SKM-1 (cell line): ENCODE results near the gene ATG4B.

ENCODE experiments used
- DNase-seq: peaks from one replicate; lab custom pipeline; 2025; ENCODE audit not compliant: unreplicated experiment; lab: John Stamatoyannopoulos, UW

Gene ATG4B

GRCh38 chr2:241637795-241638660 is 535 bp downstream of the ATG4B start:
- DNase-seq: no peak

DNA sequence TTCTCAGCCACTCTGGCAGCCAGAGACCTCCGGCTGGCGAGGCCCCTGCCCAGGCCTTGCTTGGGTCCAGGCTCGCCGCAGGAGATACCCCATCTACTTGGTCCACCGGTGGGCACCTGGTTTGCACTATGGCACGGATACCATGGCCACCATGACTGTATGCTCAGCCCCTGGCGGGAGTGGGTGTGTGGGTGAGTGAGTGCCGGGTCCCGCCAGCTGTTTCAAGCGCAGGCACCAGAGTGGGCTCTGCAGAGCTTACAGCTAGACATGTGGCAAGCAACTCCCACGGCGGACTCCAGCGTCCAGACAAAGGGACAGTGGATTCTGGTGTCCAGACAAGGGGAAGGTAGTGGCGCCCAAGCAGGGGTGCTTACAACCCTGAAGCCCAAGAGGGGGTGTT is 1.4 kb downstream of the ATG4B start:
- no peak for DNase-seq

DNA sequence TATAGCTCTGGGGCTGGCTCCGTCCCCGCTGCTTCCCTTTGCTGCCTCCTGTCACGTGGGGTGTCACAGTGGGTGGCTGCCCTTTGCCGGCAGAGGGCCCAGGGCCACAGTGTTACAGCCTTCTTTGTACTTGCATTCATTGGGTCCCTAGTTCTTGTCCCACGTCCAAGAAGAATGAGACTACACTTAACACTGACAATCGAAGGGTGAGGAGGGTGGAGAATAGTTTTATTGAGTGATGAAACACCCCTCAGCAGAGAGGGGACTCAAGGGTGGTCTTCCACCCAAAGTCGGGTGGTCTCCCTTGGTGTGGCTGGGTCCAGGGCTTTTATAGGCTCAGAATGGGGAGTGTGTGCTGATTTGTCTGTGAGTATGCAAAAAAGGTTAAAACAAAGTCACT is 1.9 kb downstream of the ATG4B start:
- DNase-seq: no peak

- no peak for DNase-seq
These were observed 2.8 kb downstream of the ATG4B start for GRCh38 chr2:241640165-241640795.

GRCh38 chr2:241641631-241642030 is 4.1 kb downstream of the ATG4B start:
- no peak for DNase-seq

DNA sequence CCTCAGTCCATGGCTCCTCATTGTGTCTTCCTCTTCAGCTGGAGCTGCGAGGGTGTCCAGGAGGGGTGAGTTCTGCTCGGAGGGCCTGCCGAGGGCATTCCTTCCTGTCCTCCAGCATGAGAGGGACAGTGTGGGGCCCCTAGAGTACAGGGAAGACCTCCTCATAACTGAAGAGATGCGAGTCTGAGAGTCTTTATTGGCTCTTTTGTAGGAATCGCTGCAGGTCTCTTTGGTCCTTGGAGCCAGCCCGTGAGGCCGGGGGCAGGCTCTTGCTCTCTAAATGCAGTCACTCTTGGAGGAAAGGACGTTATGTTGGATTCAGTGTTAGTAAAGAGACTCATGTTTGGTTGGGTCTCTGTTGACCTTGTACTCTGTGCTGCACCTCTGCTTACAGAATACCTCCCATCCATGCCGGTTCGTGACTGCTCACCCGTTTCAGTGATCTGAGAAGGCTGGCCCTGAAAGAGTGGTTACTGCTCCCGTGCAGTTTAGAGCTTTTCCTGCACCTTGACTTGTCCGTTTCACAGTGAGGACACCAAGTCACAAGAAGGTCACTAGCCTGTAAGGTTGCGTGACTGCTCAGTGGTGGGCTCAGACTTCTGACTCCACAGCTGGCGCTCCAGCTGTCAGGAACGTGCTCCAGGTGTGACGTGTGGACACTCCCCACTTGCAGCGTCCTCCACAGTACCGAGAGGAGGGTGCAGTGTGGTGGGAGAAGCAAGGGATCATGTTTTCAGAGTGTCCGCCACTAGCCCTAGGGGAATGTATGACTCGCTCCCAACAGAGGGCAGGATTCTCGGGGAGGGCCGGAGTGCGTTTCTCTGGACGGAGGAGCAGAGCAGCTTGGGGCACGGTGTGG is 7.8 kb downstream of the ATG4B start:
- no peak for DNase-seq

DNA sequence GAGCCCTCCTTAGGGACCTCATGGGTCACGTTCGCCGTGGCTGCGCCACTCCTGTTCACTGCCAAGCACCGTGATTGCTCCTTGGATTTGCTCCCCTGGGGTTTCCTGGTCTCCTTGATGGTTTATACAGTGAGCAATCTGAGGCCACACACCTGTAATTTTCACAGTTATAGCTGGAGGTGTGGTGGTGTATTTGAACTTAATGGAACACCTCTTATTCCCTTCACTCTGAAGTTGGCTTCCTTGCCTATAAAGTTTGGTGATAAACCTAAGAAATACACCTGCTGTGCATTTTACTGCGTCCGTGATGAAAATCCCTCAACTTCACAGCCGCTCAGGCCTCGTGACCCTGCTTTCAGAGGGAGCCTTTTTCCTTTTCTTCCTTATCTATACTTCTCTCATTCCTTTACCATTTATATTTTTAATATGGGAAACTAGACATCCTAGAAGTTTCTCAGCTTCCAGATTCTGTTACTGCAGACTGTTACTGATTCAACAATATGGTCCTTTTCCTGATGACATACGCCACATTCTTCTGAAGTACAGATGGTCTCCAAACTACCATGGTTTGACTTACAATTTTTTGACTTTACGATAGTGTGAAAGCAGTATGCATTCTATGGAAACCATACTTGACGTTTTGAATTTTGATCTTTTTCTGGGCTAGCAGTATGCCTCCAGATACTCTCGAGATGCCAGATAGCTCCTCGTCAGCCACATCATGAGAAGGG is 8.6 kb downstream of the ATG4B start:
- DNase-seq: no peak

GRCh38 chr2:241648453-241648852 is 11.0 kb downstream of the ATG4B start:
- no peak for DNase-seq

- DNase-seq: no peak
These were observed 11.9 kb downstream of the ATG4B start for GRCh38 chr2:241649404-241649803.

- no peak for DNase-seq
These were observed 12.4 kb downstream of the ATG4B start for GRCh38 chr2:241649927-241650326.

DNA sequence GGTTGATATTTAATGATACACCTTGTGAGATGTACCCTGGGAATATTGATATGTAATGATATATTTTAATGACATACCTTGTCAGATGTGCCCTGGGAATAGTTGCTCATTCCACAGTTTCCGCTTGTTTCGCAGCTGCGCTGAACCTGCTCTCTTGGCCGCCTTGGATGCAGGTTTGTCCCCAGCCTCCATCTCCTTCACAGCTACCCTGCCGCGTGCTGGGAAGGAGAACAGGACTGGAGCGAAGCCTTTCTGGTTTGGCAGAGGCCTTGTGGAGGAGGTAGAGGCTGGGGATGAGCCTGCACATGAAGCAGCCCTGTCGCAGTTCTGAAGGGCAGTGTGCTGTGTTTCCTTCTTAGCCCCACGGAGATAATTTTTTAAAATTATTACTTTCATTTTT is 14.6 kb downstream of the ATG4B start:
- DNase-seq: no peak

GRCh38 chr2:241652722-241653121 is 15.2 kb downstream of the ATG4B start:
- no peak for DNase-seq

GRCh38 chr2:241653210-241653750 is 15.8 kb downstream of the ATG4B start:
- DNase-seq: no peak

GRCh38 chr2:241654551-241654950 is 17.1 kb downstream of the ATG4B start:
- DNase-seq: no peak

GRCh38 chr2:241655516-241656189 is 18.2 kb downstream of the ATG4B start:
- no peak for DNase-seq

- no peak for DNase-seq
These were observed 18.8 kb downstream of the ATG4B start for GRCh38 chr2:241656190-241656741.

- no peak for DNase-seq
These were observed 20.3 kb downstream of the ATG4B start for GRCh38 chr2:241657786-241658254.

DNA sequence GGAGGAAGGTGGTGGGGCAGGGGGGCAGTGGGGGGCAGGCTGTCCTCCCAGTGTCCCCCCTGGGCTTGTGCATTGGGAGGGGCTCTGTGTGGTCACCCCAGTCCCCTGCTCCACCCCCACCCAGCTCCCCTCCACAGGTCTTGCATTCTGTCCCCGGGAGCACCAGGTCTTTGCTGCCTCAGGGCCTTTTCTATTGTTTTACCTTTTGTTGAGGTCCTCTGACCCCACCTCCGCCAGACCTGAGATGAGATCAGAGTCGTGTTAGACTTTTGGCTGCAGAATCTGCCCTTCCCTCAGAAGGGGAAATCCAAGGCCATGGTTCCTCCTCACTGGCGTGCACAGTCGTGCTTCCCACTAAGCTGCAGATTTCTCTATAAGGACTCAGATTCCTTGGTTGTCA is 20.8 kb downstream of the ATG4B start:
- no peak for DNase-seq

GRCh38 chr2:241659150-241659739 is 21.8 kb downstream of the ATG4B start:
- peak; percentile 25 for DNase-seq
